GM12878 (cell line): ENCODE results near the gene NDUFV1. TPM values are rescaled to one million over a fixed set of nuclear protein-coding genes. Genes with fewer than 3 reads are reported as not detected.

Experiments used
- ATAC-seq: fragments of 200-7000 bp; cut with Tn5 transposase; 3 replicates; pipeline ENCODE4 v1.9.1; 2020; ENCODE audit warnings: mild to moderate bottlenecking, moderate library complexity
- BruUV-seq: library from RNA; stranded (reverse); fragments of 400-500 nt; replicated peaks from 2 replicates; lab custom pipeline; 2021; lab: Mats Ljungman, UMichigan
- CTCF ChIA-PET: fragments of 300-600 bp; sonication (Branson Sonifier 250); formaldehyde crosslinking; extraction: SDS; loops from one replicate; lab custom pipeline; 2021; ENCODE audit warnings: inconsistent platforms; lab: Yijun Ruan, JAX
- POLR2A ChIA-PET: fragments of 350-600 bp; formaldehyde crosslinking; extraction: SDS; loops from one replicate; lab custom pipeline; 2021; ENCODE audit warnings: inconsistent platforms; lab: Charles Lee
- RAD21 ChIA-PET: fragments of 300-600 bp; sonication (Branson Sonifier 250); formaldehyde crosslinking; loops from one replicate; lab custom pipeline; 2023; ENCODE audit warnings: antibody characterized with exemption; ENCODE audit not compliant: unreplicated experiment; lab: Charles Lee
- SMC1A ChIA-PET: fragments of 300-600 bp; sonication (Branson Sonifier 250); formaldehyde crosslinking; loops from one replicate; lab custom pipeline; 2023; ENCODE audit not compliant: unreplicated experiment, uncharacterized antibody; lab: Charles Lee
- DNase-seq: peaks from one replicate; pipeline ENCODE4 v3.0.0-alpha.2; 2011; ENCODE audit warnings: low read depth, low spot score
- FAIRE-seq: peaks from 3 replicates; lab custom pipeline; 2011; peaks lifted over from hg19 to GRCh38; lab: Jason Lieb, UNC
- H2AFZ ChIP-seq: 2 replicates; pipeline ENCODE4 v1.6.0; 2011; ENCODE audit warnings: low read depth, low read length, control low read depth; ENCODE audit not compliant: control insufficient read depth
- H3K27ac ChIP-seq: 2 replicates; pipeline ENCODE4 v1.5.1; 2011; ENCODE audit warnings: control low read depth; ENCODE audit not compliant: control insufficient read depth, insufficient read depth
- H3K27me3 ChIP-seq, 2 experiments: replicated peaks in 1 of 2; 2 replicates each; pipeline versions ENCODE4 v1.6.0 to v1.6.1; 2011; ENCODE audit warnings: low read length in 1 of 2; ENCODE audit not compliant: control insufficient read depth in 2 of 2, insufficient read depth in 2 of 2
- H3K36me3 ChIP-seq, 2 experiments: 2 replicates each; pipeline ENCODE4 v1.5.1; 2011; ENCODE audit warnings: low read length in 1 of 2; ENCODE audit not compliant: control insufficient read depth in 2 of 2, insufficient read depth in 2 of 2
- H3K4me1 ChIP-seq: 2 replicates; pipeline ENCODE4 v1.6.1; 2011; ENCODE audit warnings: mild to moderate bottlenecking, low read length, moderate library complexity, mixed read lengths; ENCODE audit not compliant: control insufficient read depth, insufficient read depth
- H3K4me2 ChIP-seq: 2 replicates; pipeline ENCODE4 v1.6.0; 2011; ENCODE audit warnings: control low read depth; ENCODE audit not compliant: control insufficient read depth, insufficient read depth
- H3K4me3 ChIP-seq: fragments of 200-600 bp; sonication (generic); 2 replicates; pipeline ENCODE4 v1.5.1; 2016
- H3K79me2 ChIP-seq: 2 replicates; pipeline ENCODE4 v1.6.0; 2011; ENCODE audit warnings: low read length; ENCODE audit not compliant: control insufficient read depth, insufficient read depth
- H3K9ac ChIP-seq: 2 replicates; pipeline ENCODE4 v1.8.0; 2011; ENCODE audit warnings: low read length, control low read depth, mixed read lengths; ENCODE audit not compliant: control insufficient read depth, insufficient read depth
- H3K9me3 ChIP-seq: replicated peaks from 3 replicates; pipeline ENCODE4 v1.5.1; 2011; ENCODE audit warnings: mild to moderate bottlenecking, low read length; ENCODE audit not compliant: control insufficient read depth, insufficient read depth
- H4K20me1 ChIP-seq: 2 replicates; pipeline ENCODE4 v1.6.0; 2011; ENCODE audit not compliant: control insufficient read depth, insufficient read depth
- BCL3 ChIP-seq: IDR thresholded peaks from 2 replicates; pipeline ENCODE4 v1.6.1; 2011; ENCODE audit warnings: borderline replicate concordance, low read depth, mild to moderate bottlenecking, moderate library complexity, low read length; ENCODE audit not compliant: insufficient read depth, poor library complexity, severe bottlenecking
- BRCA1 ChIP-seq: IDR thresholded peaks from 2 replicates; pipeline ENCODE4 v1.6.1; 2011; ENCODE audit warnings: low read depth, low read length, improper control_type of control experiment
- CEBPB ChIP-seq, 2 experiments: fragments of 150-350 bp in 1 of 2; IDR thresholded peaks; 2 replicates each; pipeline ENCODE4 v1.6.1; 2012 to 2014; ENCODE audit warnings: low read depth in 2 of 2, low read length in 2 of 2, borderline replicate concordance in 1 of 2, inconsistent platforms in 1 of 2
- CHD2 ChIP-seq: IDR thresholded peaks from 2 replicates; pipeline ENCODE4 v1.6.1; 2011; ENCODE audit warnings: low read depth, low read length, improper control_type of control experiment, borderline replicate concordance
- CREM ChIP-seq: IDR thresholded peaks from 2 replicates; pipeline ENCODE4 v1.6.1; 2014; ENCODE audit warnings: antibody characterized with exemption, low read depth
- CUX1 ChIP-seq: IDR thresholded peaks from 2 replicates; pipeline ENCODE4 v1.6.1; 2012; ENCODE audit warnings: improper control_type of control experiment, low read depth, low read length; ENCODE audit not compliant: insufficient replicate concordance
- DPF2 ChIP-seq: fragments of 450-650 bp; IDR thresholded peaks from 2 replicates; pipeline ENCODE4 v1.6.1; 2017; ENCODE audit warnings: mild to moderate bottlenecking
- KAT2A ChIP-seq: conservative IDR thresholded peaks from 2 replicates; pipeline ENCODE4 v1.6.1; 2011; ENCODE audit warnings: low read depth, low read length; ENCODE audit not compliant: control insufficient read depth
- LARP7 ChIP-seq: fragments of 450-650 bp; IDR thresholded peaks from 2 replicates; pipeline ENCODE4 v1.6.1; 2017; ENCODE audit warnings: mild to moderate bottlenecking
- MTA2 ChIP-seq: fragments of 450-650 bp; IDR thresholded peaks from 2 replicates; pipeline ENCODE4 v1.6.1; 2016; ENCODE audit warnings: low read depth, mild to moderate bottlenecking, moderate library complexity
- SIX5 ChIP-seq: IDR thresholded peaks from 2 replicates; pipeline ENCODE4 v1.6.1; 2011; ENCODE audit warnings: mild to moderate bottlenecking, low read depth, low read length, moderate library complexity; ENCODE audit not compliant: severe bottlenecking
- WRNIP1 ChIP-seq: IDR thresholded peaks from 2 replicates; pipeline ENCODE4 v1.6.1; 2011; ENCODE audit warnings: low read depth, low read length, improper control_type of control experiment, borderline replicate concordance
- ZSCAN29 ChIP-seq: fragments of 450-650 bp; IDR thresholded peaks from 2 replicates; pipeline ENCODE4 v1.6.1; 2017; ENCODE audit warnings: mild to moderate bottlenecking, moderate library complexity
- WGBS: methylation state at CpG from one replicate; pipeline ENCODE4 v1.1.6; 2016; ENCODE audit warnings: low lambda C conversion rate; ENCODE audit not compliant: insufficient replicate concordance, insufficient coverage; ENCODE audit errors: missing lambda C conversion rate; 5-methylcytosine and 5-hydroxymethylcytosine counted together
- in situ Hi-C: fragments of 300-500 bp; cut with MboI; formaldehyde crosslinking; loops from 9 replicates; pipeline ENCODE4 v1.14.3; 2018; ENCODE audit warnings: mixed read lengths
- intact Hi-C: fragments of 100-400 bp; cut with micrococcal nuclease; formaldehyde crosslinking; loops from one replicate; pipeline ENCODE4 v1.14.2; 2022; ENCODE audit not compliant: unreplicated experiment
- polyA plus RNA-seq, 11 experiments: library from polyadenylated mRNA; depleted of rRNA in 4 of 11; unstranded in 6 of 11; stranded (reverse) in 5 of 11; fragments of >200 nt; fragmentation: Nextera tagmentation in 4 of 11; fragmentation: Illumina TruSeq in 1 of 11; extraction: Ambion mirVana in 4 of 11; extraction: Trizol in 1 of 11; gene quantifications; 1 replicate in 1 of 11; 2 replicates in 10 of 11; pipeline versions ENCODE4 v1.2.1 to v1.2.3, GENCODE V29; 2011 to 2016; ENCODE audit warnings: inconsistent platforms in 2 of 11, missing spikeins in 2 of 11, low read depth in 1 of 11
- total RNA-seq, 4 experiments: library from RNA; depleted of rRNA in 3 of 4; stranded (reverse); fragments of >200 nt in 3 of 4; fragmentation: Illumina TruSeq in 1 of 4; extraction: Trizol in 1 of 4; gene quantifications; 2 replicates each; pipeline versions ENCODE4 v1.2.1 to v1.2.3, GENCODE V29; 2013 to 2021

NDUFV1 gene
- total and polyA plus RNA-seq, 10 of the 15 experiments (the other 5 are each of a cell fraction or from before 2014, with no cell fraction given): 8.2 to 380 (median 231) TPM

GRCh38 chr11:67584205-67584880 lies 22.4 kb upstream of the NDUFV1 start (continued):
- no peak for TF ChIP-seq KAT2A
- no peak for TF ChIP-seq WRNIP1
- TF ChIP-seq MTA2: no peak
- no peak; the same call in 1 of the 2 replicates for TF ChIP-seq DPF2
- 0 out of 2 replicates have a peak, but pooled peaks have one; percentile 48 for TF ChIP-seq LARP7

DNA sequence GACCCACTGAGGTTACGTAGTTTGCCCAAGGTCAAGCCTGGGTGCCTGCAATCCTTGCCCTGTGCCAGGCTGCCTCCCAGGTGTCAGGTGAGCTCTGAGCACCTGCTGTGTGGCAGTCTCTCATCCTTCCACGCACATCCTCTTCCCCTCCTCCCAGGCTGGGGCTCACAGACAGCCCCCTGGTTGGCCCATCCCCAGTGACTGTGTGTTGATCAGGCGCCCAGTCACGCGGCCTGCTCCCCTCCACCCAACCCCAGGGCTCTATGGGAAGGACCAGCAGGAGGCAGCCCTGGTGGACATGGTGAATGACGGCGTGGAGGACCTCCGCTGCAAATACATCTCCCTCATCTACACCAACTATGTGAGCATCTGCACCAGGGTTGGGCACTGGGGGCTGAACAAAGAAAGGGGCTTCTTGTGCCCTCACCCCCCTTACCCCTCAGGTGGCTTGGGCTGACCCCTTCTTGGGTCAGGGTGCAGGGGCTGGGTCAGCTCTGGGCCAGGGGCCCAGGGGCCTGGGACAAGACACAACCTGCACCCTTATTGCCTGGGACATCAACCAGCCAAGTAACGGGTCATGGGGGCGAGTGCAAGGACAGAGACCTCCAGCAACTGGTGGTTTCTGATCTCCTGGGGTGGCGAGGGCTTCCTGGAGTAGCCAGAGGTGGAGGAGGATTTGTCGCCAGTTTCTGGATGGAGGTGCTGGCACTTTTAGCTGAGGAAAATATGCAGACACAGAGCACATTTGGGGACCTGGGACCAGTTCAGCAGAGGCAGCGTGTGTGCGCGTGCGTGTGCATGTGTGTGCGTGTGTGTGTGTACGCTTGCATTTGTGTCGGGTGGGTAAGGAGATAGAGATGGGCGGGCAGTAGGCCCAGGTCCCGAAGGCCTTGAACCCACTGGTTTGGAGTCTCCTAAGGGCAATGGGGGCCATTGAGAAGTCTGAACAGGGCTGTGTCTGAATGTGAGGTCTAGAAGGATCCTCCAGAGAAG lies 21.6 kb upstream of the NDUFV1 start:
- FAIRE-seq: no peak
- no peak for DNase-seq
- TF ChIP-seq CREM (no peak), BRCA1 (no peak), SIX5 (no peak), CUX1 (no peak), BCL3 (peak; percentile 80), CHD2 (no peak), CEBPB (IDR thresholded peaks at IDR 0.05; ENCODE audit: borderline replicate concordance in 1 of 2, low read depth in 2 of 2, low read length in 2 of 2) (no peak), ZSCAN29 (no peak)

More for the DNA sequence above, 21.6 kb upstream of the NDUFV1 start:
- Histone ChIP-seq H3K27ac (peak overlapping the region; percentile 89), H2AFZ (no peak overlapping the region), H3K36me3 (peaks cover 4 to 8% of the 10 kb centered on the region in 2 experiments; a peak in 3 of 4 replicates), H3K4me2 (peak overlapping the region; percentile 96), H3K9me3 (peaks cover 7% of the 10 kb centered on the region; the same call in 2 of the 3 replicates), H3K9ac (peak overlapping the region; percentile 88), H3K4me1 (peaks cover 51% of the 10 kb centered on the region), H3K27me3 (no peaks in the 10 kb centered on the region), H4K20me1 (no peaks in the 10 kb centered on the region), H3K79me2 (peaks cover 42% of the 10 kb centered on the region), H3K4me3 (peak overlapping the region; percentile 85)
- no peak for ATAC-seq
- ChIA-PET POLR2A (interaction anchor here (0.7 to 3.8 kb wide), 10 partner anchors 11 to 231 kb away, joined by 3 to 25 read pairs (median 4); partner anchors contain the start of genes AIP, POLD4 and TMEM134), SMC1A (interaction anchor here (0.8 to 1.9 kb wide), 8 partner anchors 14 to 100 kb away, joined by 3 to 8 read pairs (median 4); no protein-coding TSS in a partner anchor), CTCF (interaction anchor here (0.5 to 5.8 kb wide), 11 partner anchors 13 to 714 kb away, joined by 3 to 54 read pairs (median 4); partner anchors contain the start of gene POLD4), RAD21 (interaction anchor here (0.6 to 3.6 kb wide), 7 partner anchors 20 to 183 kb away, joined by 3 to 38 read pairs (median 4); partner anchors contain the start of genes NUDT8 and TBC1D10C)
- in situ Hi-C loops: no loop called here
- WGBS: 89% methylated on average over 20 of the region's 21 CpGs
- intact Hi-C loops: no loop called here
- no TSS peak for BruUV-seq
